ENCODE data around the gene PITPNC1. TPM values are rescaled to one million over a fixed set of nuclear protein-coding genes. Genes with fewer than 3 reads are reported as not detected.

Gene PITPNC1
- total and polyA plus RNA-seq, 2 donors (not counting 1 experiment from before 2014, with no cell fraction given): 4.7 to 26.1 TPM

- no peak overlapping the region for H3K9ac ChIP-seq (ENCODE audit: low read length)
- ATAC-seq (ENCODE audit: low read depth) (no peak), DNase-seq (no peak)
- H3K4me1 Mint-ChIP-seq: peaks cover 13% of the 10 kb centered on the region
- no peak overlapping the region for H3K4me3 Mint-ChIP-seq
- no peak overlapping the region for H3K4me3 ChIP-seq (ENCODE audit: control extremely low read depth in 1 of 5, extremely low read depth in 1 of 5, insufficient read depth in 1 of 5, low read depth in 2 of 5, low read length in 4 of 5)
- ChIA-PET POLR2A (no interaction called here), CTCF (interaction anchor here (1.0 to 10.8 kb wide), 3 partner anchors 15 to 93 kb away, joined by 3 to 178 read pairs (median 3); no protein-coding TSS in a partner anchor)
- intact Hi-C loops (cut with micrococcal nuclease): no loop called here
- no peak overlapping the region for H3K27ac Mint-ChIP-seq
- TF ChIP-seq, protein P1, sequence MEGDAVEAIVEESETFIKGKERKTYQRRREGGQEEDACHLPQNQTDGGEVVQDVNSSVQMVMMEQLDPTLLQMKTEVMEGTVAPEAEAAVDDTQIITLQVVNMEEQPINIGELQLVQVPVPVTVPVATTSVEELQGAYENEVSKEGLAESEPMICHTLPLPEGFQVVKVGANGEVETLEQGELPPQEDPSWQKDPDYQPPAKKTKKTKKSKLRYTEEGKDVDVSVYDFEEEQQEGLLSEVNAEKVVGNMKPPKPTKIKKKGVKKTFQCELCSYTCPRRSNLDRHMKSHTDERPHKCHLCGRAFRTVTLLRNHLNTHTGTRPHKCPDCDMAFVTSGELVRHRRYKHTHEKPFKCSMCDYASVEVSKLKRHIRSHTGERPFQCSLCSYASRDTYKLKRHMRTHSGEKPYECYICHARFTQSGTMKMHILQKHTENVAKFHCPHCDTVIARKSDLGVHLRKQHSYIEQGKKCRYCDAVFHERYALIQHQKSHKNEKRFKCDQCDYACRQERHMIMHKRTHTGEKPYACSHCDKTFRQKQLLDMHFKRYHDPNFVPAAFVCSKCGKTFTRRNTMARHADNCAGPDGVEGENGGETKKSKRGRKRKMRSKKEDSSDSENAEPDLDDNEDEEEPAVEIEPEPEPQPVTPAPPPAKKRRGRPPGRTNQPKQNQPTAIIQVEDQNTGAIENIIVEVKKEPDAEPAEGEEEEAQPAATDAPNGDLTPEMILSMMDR (IDR thresholded peaks at IDR 0.05): no peak
- no peak for TF ChIP-seq EZH2 (IDR thresholded peaks at IDR 0.05; ENCODE audit: borderline replicate concordance, insufficient read depth, low read depth, low read length, poor library complexity, severe bottlenecking)
- H3K79me2 ChIP-seq (ENCODE audit: control insufficient read depth, insufficient read depth, low read length): peaks cover 15% of the 10 kb centered on the region
- H3K27ac ChIP-seq (ENCODE audit: low read length in 2 of 2): no peak overlapping the region
- H3K9me3 ChIP-seq (ENCODE audit: control extremely low read depth in 1 of 3, control insufficient read depth in 2 of 3, insufficient read depth in 1 of 3, low read length in 2 of 3): peaks cover 0 to 3% (median 0%) of the 10 kb centered on the region in 3 donors
- no peaks in the 10 kb centered on the region for H3K36me3 ChIP-seq (replicated peaks in 1 of 2; ENCODE audit: control extremely low read depth in 1 of 2, control insufficient read depth in 1 of 2, extremely low read depth in 1 of 2, insufficient read depth in 2 of 2, low read length in 1 of 2)
- no peaks in the 10 kb centered on the region for H3K27me3 ChIP-seq (replicated peaks in 1 of 4; ENCODE audit: control extremely low read depth in 1 of 4, control insufficient read depth in 3 of 4, insufficient read depth in 4 of 4, low read length in 3 of 4)
- 100% methylated on average over 1 of the region's 1 CpG for WGBS (ENCODE audit: insufficient coverage)
- H3K4me1 ChIP-seq (ENCODE audit: control insufficient read depth in 2 of 2, insufficient read depth in 2 of 2, low read length in 2 of 2): peaks cover 11 to 14% of the 10 kb centered on the region in 2 donors
- H2AFZ ChIP-seq (ENCODE audit: insufficient read depth, low read depth, low read length, poor library complexity, severe bottlenecking): no peak overlapping the region
- peaks cover 3% of the 10 kb centered on the region for H3K9me3 Mint-ChIP-seq (ENCODE audit: insufficient read depth)
- no peak overlapping the region for H3K4me2 ChIP-seq (replicated peaks; ENCODE audit: low read depth, low read length, poor library complexity, severe bottlenecking)
- H3K27me3 Mint-ChIP-seq: no peaks in the 10 kb centered on the region
- no peaks in the 10 kb centered on the region for H4K20me1 ChIP-seq (ENCODE audit: control insufficient read depth, insufficient read depth, low read length, poor library complexity, severe bottlenecking)
Measured at GRCh38 chr17:67381929-67382257, 4.8 kb downstream of the PITPNC1 start.

DNA sequence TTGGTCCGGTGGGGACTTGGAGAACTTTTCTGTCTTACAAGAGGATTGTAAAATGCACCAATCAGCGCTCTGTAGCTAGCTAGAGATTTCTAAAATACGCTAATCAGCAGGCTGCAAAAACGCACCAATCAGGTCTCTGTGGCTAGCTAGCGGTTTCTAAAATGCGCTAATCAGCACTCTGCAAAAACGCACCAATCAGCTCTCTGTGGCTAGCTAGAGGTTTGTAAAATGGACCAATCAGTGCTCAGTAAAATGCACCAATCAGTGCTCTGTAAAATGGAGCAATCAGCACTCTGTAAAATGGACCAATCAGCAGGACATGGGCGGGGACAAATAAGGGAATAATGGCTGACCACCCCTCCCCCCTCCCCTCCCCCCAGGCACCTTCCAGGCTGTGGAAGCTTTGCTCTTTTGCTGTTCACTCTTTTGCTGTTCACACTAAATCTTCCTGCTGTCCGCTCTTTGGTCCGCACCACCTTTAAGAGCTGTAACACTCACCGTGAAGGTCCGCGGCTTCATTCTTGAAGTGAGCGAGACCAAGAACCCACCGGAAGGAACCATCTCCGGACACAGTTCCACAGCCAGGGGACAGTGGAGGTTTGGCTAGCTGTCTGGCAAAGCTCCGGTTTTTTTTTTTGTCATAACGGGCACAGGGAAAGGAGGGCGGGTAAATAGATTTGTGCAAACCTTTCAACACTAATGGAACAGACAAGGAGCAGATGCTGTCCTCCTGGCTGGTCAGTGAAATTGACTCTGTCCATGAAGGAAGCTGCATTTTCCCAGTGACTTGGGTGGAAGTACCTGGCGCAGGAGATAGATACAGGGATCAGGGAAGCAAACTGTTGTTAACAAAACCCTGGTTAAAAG lies 8.3 kb downstream of the PITPNC1 start:
- Histone ChIP-seq H3K4me2 (replicated peaks; ENCODE audit: low read depth, low read length, poor library complexity, severe bottlenecking) (no peak overlapping the region), H3K9me3 (ENCODE audit: control extremely low read depth in 1 of 3, control insufficient read depth in 2 of 3, insufficient read depth in 1 of 3, low read length in 2 of 3) (peaks cover 0 to 3% (median 0%) of the 10 kb centered on the region in 3 donors), H3K4me3 (ENCODE audit: control extremely low read depth in 1 of 5, extremely low read depth in 1 of 5, insufficient read depth in 1 of 5, low read depth in 2 of 5, low read length in 4 of 5) (no peak overlapping the region), H3K9ac (ENCODE audit: low read length) (no peak overlapping the region), H3K27ac (ENCODE audit: low read length in 2 of 2) (no peak overlapping the region), H3K27me3 (replicated peaks in 1 of 4; ENCODE audit: control extremely low read depth in 1 of 4, control insufficient read depth in 3 of 4, insufficient read depth in 4 of 4, low read length in 3 of 4) (no peaks in the 10 kb centered on the region), H2AFZ (ENCODE audit: insufficient read depth, low read depth, low read length, poor library complexity, severe bottlenecking) (no peak overlapping the region), H3K4me1 (ENCODE audit: control insufficient read depth in 2 of 2, insufficient read depth in 2 of 2, low read length in 2 of 2) (no peaks in the 10 kb centered on the region), H3K36me3 (replicated peaks in 1 of 2; ENCODE audit: control extremely low read depth in 1 of 2, control insufficient read depth in 1 of 2, extremely low read depth in 1 of 2, insufficient read depth in 2 of 2, low read length in 1 of 2) (no peaks in the 10 kb centered on the region), H3K79me2 (ENCODE audit: control insufficient read depth, insufficient read depth, low read length) (peaks cover 15% of the 10 kb centered on the region), H4K20me1 (ENCODE audit: control insufficient read depth, insufficient read depth, low read length, poor library complexity, severe bottlenecking) (no peaks in the 10 kb centered on the region)
- no peaks in the 10 kb centered on the region for H3K27me3 Mint-ChIP-seq
- ChIA-PET POLR2A (no interaction called here), CTCF (interaction anchor here (1.7 to 1.9 kb wide), 2 partner anchors 11 to 90 kb away, joined by 6 to 7 read pairs; no protein-coding TSS in a partner anchor)
- over 99% methylated on average over 19 of the region's 20 CpGs for WGBS (ENCODE audit: insufficient coverage)
- no peak for DNase-seq
- H3K9me3 Mint-ChIP-seq (ENCODE audit: insufficient read depth): no peaks in the 10 kb centered on the region
- peaks cover 14% of the 10 kb centered on the region for H3K4me1 Mint-ChIP-seq
- intact Hi-C loops (cut with micrococcal nuclease): no loop called here
- ATAC-seq (ENCODE audit: low read depth): no peak
- H3K27ac Mint-ChIP-seq: no peak overlapping the region
- H3K4me3 Mint-ChIP-seq: no peak overlapping the region
- TF ChIP-seq, protein P1 (IDR thresholded peaks at IDR 0.05): no peak
- no peak for TF ChIP-seq EZH2 (IDR thresholded peaks at IDR 0.05; ENCODE audit: borderline replicate concordance, insufficient read depth, low read depth, low read length, poor library complexity, severe bottlenecking)
